Fibroblast of skin of abdomen (primary cell): Measurements from ENCODE around the gene SH3RF3.

ENCODE experiments used
- DNase-seq: peaks from one replicate; pipeline ENCODE4 v3.0.0-alpha.2; 2013

SH3RF3 gene

DNA sequence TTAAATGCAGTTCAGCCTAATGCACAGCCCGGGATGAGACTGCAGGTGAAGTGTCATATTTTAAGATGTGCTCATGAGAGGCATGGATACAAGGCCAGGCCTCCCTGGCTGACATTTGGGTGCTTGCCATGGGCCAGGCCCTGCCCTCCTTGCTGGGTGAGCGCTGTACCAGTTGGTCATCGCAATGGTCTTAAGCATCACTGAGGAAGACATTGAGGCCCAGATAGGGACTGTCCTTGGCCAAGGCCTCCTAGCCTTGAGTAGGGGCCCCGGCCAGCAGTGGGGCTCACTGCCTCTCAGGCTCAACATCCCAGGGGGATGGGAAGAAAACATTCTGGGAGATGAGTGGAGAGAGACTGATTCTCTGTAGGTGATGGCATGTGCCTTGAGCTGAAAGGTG, 184.3 kb downstream of the SH3RF3 start:
- no peak for DNase-seq

DNA sequence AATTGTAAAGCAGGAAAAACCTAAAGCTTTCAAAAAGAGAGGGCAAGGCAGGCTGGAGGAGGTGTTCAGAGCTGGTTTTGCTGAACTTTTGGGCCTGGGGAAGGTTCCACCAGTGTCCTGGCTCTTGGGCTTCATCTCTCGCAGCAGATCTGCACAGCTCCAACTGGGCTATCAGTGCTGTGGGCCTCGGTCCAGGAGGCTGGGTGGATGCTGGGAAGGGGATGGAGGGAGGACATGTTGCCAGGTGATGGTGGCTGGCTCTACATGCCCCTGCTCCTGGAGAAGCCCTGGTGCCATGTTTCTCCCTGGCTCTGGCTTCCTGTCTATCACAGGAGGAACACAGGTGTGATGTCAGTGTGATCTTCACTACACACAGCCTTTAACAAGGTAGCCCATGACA, 187.1 kb downstream of the SH3RF3 start:
- DNase-seq = no peak

DNA sequence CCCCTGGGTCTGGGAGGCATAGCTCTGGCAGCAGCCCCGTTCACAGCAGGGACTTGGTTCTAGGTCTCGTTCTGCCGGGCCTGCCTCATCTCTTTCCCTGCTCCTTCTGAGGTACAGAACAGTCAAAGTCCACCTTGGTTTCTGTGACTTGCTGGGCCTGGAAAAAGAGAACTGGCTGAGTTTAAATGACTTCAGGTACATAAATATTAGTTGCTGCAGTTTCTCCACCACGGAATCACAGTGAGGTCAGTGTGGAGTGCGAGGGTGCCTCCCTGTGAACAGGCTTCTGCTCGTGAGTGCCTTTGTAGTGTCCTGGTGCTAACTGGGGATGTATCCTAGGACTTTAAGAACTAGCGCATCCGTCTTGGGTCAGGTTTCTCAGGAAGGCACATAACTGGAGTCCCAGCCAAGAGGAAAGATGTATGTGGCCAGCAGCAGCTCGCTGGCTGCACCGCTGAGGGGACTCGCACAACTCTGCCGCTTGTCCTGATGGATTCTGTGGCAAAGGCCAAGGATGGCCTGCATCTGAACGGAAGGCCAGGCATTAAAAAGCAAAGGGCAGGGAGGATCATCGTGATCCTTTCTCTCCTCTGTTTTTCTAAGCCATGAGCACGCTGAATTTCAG, 188.6 kb downstream of the SH3RF3 start:
- no peak for DNase-seq

DNA sequence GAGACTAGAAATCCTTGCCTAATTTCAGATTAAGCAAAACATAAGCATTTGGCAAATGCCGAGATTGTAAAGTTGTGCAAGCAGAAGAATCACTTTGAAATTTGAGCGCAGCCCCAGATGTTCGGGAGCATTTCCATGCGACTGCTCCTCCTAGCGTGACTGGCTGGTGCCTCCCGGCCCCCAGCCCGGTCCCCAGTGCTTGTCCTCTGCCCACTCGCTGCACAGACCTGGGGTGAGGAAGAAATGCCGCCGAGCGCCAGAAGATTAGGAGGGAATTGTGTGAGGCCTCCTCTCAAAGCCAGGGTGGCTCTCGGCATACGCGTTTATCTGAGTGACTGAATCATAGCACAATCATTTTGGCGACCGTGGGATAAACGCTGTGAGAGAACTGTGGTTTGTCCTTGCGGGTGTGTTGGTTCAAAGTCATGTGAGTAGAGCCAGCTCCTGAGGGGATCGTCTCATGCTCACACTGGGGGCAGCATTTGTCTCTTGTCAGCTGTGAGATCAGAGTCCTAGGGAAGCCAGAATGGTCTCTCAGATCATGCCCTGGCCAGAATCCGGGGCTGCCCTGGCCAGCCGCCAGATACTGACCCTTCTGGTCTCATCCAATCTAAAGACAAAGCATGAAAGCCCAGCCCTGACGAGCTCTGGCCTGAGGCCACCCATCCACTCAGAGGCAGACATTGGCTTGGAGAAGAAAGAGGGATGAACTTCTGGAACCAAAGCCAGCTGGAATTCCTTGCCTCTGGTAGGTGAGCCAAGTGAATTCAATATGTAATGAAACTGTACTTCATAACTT, 189.3 kb downstream of the SH3RF3 start:
- peak; percentile 81 for DNase-seq

DNA sequence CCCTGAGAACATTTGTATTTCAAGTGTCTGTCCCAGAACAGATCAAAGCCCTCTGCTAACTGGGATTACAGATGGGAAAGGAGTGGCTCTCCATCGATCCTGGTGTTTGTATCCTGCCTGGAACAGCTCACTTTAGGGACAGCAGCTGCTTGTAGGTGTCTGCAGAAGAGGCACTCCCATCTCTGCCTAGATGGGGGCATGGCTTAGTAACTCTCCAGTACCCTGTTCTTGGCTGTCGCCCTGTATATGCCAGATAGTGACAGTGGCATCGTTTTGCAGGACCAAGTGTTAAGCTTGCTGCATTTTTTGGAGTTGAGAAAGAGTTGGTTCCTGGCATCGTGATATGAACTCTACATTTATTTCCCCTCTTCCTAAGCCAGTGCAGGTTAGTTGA, 189.9 kb downstream of the SH3RF3 start:
- no peak for DNase-seq

DNA sequence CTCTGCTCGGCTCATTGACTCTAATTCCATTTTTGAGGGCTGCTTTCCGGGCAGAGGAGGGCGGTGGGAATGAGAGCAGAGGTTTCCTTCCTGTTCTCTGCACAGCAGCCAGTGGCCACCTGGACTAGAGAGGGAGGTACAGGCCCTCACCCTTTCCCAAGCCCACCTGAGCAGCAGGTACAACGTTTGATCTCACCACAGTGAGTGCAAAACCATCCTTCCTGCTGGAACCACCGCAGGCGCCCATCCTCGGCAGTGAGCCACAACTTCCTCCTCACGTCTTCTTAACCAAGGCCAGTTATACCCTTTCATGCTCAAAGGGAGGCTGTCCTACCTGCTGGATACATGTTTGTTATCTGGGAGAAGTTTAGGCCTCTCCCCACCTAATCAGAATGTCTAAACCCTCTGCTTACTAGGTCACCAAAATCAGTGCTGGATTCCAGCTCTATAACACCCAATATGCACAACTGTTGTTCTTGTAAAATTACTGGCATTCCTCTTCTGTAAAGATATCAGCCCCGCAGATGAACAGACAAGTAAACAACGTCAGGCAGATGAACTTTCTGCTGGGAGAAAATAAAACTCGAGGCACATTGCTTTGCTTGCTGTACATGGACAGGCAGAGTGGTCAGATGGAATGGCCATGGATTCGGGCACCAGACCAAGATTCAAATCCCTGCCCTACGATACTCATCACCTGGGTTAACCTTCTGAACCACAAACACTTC, 191.4 kb downstream of the SH3RF3 start:
- no peak for DNase-seq

DNA sequence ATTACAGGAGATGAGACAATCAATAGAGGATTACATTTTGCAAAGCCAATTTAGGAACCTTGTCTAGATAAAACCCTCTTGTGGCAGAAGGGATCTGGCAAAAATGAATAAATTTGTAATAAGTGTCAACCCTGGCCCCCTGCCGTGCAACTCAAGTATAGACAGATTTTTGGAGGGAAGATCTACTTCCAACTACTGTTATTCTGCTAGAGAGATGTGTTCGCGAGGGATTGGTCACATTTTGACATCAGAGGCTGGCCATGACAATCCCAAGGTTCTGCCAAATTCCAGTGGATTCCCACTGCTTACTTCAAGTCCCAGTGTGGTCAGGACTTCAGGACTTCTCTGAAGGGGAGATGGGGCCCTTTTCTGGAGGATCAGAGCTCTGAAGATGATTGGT, 192.6 kb downstream of the SH3RF3 start:
- DNase-seq = peak; percentile 35

DNA sequence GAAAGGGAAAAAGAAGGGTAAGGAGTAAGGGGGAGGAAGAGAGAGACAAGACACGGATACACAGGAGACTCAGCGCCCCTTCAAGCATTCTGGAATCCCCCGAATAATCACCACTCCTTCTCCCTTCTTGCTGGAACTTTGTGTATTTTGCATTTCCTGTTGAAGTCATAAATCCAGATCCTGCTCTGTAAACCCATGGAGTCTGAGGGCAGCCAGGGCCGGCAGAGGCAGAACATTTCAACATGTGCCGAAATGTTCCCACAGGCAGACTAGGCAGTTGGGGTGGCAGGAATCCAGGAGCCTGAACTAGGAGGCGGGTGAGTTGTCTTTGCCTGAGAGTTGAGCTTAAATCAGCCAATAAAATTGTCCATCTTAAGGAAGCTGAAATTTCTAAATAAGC, 193.1 kb downstream of the SH3RF3 start:
- DNase-seq = peak; percentile 91

DNA sequence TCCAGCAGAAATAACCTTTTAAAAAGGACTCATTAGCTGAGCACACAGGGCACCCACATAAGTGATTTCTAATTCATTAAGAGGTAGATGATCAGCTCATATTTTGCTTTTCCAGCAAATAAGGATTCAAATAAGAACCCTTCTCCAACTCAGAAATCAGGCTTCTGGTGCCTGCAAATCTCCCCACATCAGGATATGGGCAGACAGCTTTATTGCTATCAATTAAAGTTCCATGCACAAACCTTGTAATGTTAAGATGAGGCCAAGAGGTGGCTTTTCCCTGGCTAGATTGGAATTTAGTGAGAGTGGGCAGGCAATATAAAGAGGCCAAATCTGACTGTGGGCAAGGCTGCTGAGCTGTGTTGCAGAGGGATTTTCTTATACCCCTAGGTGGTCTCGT, 193.6 kb downstream of the SH3RF3 start:
- no peak for DNase-seq

DNA sequence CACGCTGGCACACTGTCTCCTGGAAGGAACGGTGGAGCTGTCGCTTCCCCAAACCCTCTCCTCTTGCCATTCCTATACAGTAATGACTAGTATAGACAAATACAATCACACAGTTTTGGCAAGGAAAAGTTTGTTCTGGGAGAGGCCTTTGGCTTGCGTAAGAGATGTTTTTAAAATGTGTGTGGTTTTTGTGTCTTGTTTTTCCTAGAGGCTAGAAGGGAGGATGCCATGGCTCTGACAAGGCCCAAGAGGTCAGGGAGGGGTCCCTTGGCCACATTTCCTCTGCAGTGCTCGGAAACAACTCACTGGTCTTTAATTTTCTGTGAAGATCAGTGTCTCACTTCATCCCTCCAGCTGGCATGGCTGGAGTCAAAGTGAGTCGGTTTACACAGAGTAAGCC, 195.9 kb downstream of the SH3RF3 start:
- DNase-seq = peak; percentile 91

DNA sequence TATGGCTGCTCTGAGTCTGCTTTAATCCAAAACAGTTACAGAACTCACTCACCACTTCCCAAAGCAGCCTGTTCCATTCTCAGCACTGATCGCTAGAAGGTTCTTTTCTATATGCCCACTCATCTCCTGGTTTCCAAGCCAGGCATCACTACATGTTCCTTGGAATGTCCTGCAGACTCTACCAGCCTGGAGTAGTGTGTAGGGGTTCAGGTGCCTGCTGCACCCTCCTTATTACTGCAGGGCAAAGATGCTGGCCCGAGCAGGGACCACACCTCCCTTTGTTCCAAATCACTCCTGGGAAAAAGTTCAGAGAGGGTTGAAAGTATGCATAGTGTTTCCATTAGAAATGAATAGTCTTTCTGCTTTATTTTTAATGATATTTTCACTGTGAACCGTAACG, 196.6 kb downstream of the SH3RF3 start:
- no peak for DNase-seq

DNA sequence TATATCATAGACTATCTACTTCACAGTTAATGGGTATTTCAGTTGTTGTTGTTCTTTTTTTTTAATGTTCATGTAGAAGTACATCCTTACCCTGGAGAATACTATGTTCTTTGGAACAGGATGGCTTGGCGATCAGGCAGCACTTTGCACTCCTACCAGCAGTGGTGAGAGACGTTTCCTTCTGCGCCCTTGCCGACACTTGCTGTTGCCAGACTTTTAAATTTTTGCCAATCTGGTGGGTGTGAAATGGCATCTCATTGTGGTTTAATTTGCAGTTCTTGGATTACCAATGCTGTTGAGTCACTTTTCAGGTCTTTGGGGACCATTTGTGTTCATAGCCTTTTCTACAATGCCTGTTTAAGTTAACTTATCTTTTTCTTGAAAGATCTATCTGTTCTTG, 197.3 kb downstream of the SH3RF3 start:
- DNase-seq = no peak

DNA sequence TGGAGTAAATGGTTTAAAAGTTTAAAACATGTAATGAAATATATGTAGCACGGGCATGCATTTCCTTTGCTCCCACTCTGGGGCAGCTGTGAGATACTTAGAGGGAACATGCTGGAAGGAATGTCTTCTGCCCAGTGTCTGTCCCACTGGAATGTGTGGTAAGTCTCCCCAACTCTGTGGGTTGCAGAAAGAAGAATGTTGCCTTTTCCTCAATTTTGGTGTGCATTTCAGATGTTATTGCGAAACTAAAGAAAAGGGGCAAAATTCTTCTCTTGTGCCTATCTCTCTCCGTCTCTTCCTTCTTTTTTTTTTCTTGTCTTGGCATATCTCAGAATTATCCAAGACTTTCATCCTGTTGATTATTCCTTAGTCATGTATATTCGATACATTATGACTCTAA, 201.1 kb downstream of the SH3RF3 start:
- peak; percentile 82 for DNase-seq

DNA sequence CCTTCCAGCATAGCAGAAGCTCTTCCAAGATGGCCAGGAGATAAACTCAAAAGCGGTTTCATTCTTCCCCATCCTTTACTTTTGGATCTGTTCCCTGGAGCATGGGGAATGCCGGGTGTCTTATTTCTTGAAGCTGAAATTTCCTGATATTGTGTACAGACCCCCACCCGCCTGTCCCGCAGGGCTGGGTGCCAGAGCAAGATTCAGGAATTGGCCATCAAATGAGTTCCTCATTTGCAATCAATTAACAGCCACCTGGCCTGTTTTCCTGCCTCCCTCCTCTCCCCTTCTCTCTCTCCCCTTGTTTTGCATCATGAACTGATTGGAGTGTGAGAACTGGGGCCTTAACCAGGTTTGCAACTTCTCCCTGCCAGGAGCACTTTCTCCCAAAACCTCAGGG, 202.1 kb downstream of the SH3RF3 start:
- peak; percentile 78 for DNase-seq

DNA sequence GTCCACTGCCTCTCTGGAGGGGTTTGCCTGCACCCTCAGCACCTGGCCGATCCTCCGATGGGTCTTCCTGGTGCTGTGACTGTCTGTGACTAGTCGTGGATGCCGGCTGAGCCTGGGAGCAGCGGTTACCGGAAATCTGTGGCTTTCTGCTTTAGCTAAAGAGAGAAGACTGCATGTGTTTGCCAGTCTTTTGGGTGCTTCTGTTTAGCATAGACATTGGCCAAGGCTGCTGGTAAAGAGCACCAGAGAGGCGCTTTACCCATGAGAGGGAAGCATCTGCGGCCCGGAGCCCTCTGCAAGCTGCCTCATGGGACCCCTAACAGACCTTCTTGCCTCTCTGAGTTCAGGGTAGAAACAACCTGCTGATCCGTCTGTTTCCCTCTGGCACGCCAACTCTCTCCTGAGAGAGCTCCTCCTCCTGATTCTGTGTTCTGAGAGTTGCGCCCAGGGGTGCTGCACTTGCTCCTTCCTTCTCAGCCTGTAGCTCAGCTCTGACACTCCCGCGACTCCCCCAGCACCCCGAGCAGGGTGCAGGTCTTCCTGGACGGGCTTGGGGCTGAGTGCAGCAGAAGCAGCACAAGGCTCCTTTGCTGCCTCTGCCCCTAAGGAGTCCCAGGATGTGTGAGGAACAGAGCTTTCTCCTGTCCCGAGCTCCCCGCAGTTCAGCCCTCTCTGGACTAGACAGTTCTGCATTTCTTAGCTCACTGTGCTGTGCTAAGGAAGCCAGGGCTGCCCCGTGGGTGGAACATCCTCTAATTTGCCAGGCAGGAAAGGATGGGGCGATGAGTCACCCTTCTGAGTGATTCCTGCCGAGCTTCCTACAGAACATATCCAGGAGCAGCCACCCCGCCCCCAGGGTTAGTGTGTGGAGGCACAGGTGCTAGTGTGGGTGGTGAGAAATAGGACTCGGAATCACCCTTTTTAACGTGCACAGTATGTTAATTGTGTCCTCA, 203.2 kb downstream of the SH3RF3 start:
- DNase-seq = peak; percentile 94

DNA sequence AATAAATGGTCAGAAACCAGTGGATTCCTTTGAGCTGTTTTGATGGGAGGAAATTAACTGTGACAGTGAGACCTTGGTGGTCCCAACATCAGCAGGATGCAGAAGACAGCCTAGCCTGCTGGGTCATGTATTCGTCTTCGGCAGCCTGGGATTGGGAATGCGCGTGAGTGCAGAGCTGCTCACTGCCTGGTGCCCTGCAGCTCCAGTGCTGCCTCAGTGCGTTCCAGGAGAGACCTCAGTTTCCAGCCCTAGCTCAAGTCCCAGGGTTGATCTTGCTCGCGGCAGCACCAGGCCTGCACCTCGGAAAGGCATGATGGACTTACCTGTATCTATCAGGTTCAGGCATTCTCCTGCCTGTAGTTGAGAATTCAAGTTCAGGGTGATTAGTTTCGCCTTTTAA, 203.9 kb downstream of the SH3RF3 start:
- no peak for DNase-seq

DNA sequence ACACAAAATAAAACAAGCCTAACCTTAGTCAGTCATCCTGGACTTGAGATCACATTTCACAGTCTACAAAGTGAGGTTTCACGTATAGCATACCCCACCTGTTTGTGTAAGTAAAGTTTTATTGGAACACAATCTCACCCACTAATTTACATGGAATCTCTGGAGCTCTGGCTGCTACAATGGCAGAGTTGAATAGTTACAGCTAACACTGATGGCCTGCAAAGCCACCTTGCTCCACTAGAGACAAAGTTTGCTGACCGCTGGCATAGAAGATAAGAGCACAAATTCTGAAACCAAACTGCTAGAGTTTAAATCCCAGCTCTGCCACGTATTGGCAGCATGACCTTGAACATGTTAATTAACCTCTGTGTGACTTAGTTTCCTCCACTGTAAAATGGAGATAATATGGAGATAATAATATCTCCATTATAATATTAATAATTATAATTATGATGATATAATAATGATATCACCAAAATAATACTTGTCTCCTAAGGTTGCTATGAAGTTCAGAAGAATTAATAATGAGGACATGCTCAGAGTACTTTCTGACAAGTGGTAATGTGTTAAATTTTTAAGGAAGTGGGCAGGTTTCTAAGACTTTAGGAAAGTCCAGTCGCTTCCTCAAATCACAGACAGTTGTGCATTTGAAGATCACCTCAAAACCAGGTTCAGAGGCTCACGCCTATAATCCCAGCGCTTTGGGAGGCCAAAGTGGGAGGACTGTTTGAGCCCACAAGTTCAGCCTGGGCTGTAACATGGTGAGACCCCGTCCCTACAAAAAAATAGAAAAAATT, 204.6 kb downstream of the SH3RF3 start:
- no peak for DNase-seq

DNA sequence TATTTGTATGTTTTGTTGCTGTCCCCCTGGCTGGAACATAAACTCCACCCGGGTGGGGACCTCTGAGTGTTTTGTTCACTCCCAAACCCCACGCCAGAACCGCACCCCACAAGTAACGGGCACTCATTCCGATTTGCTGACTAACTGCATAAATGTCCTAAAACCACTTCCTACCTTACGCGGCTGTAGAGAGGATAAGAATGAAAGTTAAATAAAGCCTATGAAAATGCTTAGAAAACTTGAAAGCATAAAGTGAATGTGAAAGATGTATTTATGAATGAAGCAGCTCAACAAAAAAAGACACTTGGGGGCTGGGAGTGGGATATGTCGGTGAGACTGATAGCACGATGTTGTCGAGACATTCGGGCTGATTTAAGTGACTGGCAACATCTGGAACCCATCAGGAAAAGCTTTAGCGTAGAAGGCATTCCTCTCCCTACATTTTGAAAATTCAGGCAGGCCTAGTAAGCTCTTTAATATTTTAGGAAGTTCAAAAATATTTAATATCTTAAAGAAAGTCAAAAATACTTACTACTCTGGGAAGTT, 206.7 kb downstream of the SH3RF3 start:
- peak; percentile 84 for DNase-seq

DNA sequence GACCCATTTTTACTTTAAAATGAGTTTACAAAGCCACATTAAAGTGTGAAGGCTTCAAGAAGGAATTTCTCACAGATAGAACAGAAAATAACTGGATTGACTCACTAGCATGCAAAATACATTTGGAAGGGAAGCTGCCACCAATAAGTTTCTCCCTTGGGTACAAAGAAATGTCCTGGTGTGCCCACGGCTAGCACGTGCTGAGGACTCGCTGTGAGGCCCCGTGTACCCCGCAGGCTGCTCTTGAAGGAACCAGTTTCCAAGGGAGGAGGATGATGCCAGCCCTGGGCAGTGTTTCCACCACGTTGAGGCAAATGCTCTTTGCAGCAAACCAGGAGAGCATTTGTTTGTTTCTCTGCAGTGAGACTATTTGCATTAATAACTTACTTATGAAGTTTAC, 207.3 kb downstream of the SH3RF3 start:
- no peak for DNase-seq

DNA sequence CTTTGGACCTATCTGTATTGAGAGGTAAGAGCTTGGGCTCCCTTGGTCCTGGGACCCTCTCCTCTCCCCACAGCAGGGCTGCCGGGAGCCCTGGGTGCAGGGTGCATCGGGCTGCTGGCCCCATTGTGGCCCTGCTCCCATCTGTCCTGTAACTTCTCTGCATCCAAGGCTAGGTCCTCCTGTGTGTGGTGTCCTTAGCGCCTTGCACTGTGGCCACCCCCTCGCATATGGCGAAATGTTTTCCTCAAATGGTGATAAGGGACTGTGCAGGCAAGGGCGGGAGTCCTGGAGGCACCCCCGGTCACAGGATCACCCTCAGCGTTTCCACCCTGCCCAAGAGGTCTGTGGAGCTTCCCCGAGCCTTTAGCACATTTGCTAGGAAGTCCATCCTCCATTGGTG, 208.2 kb downstream of the SH3RF3 start:
- DNase-seq = no peak

DNA sequence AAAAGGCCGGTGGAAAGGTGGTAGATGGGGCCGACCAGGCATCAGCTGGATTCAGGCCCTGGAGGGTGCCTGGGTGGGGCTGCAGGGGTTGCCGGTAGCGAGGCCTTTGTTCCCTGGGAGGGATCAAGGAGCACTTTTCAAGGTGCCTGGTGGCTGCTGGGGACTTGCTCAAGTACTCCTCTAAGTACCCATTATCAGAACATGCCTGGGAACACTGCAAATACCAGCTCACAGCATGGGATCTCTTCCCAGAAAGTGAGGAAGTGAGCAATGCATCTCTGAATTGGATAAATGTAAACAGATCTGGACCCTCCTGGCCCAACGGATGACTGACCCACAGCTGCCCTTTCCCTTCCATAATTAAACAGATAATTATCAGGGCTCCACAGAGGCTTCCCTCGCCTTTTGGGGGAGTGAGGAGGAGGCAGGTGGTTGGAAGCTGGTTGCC, 210.5 kb downstream of the SH3RF3 start:
- peak; percentile 49 for DNase-seq
